B cell (primary cell): Measurements from ENCODE around the gene OCA2.

Source experiments
- EZH2 ChIP-seq: IDR thresholded peaks from 2 replicates; pipeline ENCODE4 v1.6.1; 2012; ENCODE audit warnings: borderline replicate concordance, low read depth, mild to moderate bottlenecking, moderate library complexity, low read length; ENCODE audit not compliant: insufficient read depth, poor library complexity, severe bottlenecking
- TF ChIP-seq, protein P1 (sequence below): fragments of 200-600 bp; IDR thresholded peaks from one replicate; pipeline ENCODE4 v1.8.0; 2022; ENCODE audit warnings: antibody characterized with exemption, mild to moderate bottlenecking

- TF ChIP-seq, protein P1, sequence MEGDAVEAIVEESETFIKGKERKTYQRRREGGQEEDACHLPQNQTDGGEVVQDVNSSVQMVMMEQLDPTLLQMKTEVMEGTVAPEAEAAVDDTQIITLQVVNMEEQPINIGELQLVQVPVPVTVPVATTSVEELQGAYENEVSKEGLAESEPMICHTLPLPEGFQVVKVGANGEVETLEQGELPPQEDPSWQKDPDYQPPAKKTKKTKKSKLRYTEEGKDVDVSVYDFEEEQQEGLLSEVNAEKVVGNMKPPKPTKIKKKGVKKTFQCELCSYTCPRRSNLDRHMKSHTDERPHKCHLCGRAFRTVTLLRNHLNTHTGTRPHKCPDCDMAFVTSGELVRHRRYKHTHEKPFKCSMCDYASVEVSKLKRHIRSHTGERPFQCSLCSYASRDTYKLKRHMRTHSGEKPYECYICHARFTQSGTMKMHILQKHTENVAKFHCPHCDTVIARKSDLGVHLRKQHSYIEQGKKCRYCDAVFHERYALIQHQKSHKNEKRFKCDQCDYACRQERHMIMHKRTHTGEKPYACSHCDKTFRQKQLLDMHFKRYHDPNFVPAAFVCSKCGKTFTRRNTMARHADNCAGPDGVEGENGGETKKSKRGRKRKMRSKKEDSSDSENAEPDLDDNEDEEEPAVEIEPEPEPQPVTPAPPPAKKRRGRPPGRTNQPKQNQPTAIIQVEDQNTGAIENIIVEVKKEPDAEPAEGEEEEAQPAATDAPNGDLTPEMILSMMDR: no peak
- no peak for TF ChIP-seq EZH2
Measured at GRCh38 chr15:27939246-27939645, 159.9 kb downstream of the OCA2 start.
